Measurements from ENCODE around the gene TBX6. TPM values are rescaled to one million over a fixed set of nuclear protein-coding genes. Genes with fewer than 3 reads are reported as not detected.
A peak's percentile ranks its signal among the peaks of the same experiment; 100 is the strongest.

Gene TBX6
- total and polyA plus RNA-seq, 10 of the 15 experiments (the other 5 are each of a cell fraction or from before 2014, with no cell fraction given): 0.08 to 0.90 (median 0.31) TPM; not detected in 2

GRCh38 chr16:30063893-30064728 lies 27.6 kb downstream of the TBX6 start (continued):
- TF ChIP-seq IKZF2 (IDR thresholded peaks at IDR 0.05) (peak; percentile 31 to 32; a peak in 1 of 4 replicates), ZNF217 (IDR thresholded peaks at IDR 0.05) (no peak), NRF1 (conservative IDR thresholded peaks at IDR 0.05; ENCODE audit: low read depth, low read length) (no peak), RAD51 (IDR thresholded peaks at IDR 0.05) (peak; percentile 94), CBX5 (IDR thresholded peaks at IDR 0.05; ENCODE audit: low read depth) (no peak), RUNX3 (IDR thresholded peaks at IDR 0.05; ENCODE audit: low read length) (peak; percentile 74), SIX5 (IDR thresholded peaks at IDR 0.05; ENCODE audit: low read depth, low read length, severe bottlenecking) (no peak), NFYB (IDR thresholded peaks at IDR 0.05; ENCODE audit: insufficient read depth, low read depth, low read length) (no peak), NFIC (IDR thresholded peaks at IDR 0.05; ENCODE audit: low read depth, low read length) (no peak), CTCF (IDR thresholded peaks at IDR 0.05 in 2 of 3, conservative IDR thresholded peaks at IDR 0.05 in 1 of 3; ENCODE audit: control insufficient read depth in 2 of 3, extremely low read depth in 1 of 3, insufficient read depth in 1 of 3, low read depth in 3 of 3, low read length in 3 of 3) (peak; percentile 35 to 68 (median 38); a peak in 5 of 6 replicates), NFXL1 (IDR thresholded peaks at IDR 0.05; ENCODE audit: borderline replicate concordance) (peak; percentile 96), KDM1A (IDR thresholded peaks at IDR 0.05; ENCODE audit: borderline replicate concordance) (no peak), MEF2A (IDR thresholded peaks at IDR 0.05; ENCODE audit: insufficient read depth, low read depth, low read length) (no peak), POLR2AphosphoS5 (IDR thresholded peaks at IDR 0.05; ENCODE audit: low read length) (peak; percentile 81; the same call in 1 of the 2 replicates), ZNF384 (IDR thresholded peaks at IDR 0.05; ENCODE audit: borderline replicate concordance, low read depth, low read length) (no peak), ESRRA (IDR thresholded peaks at IDR 0.05; ENCODE audit: low read length) (no peak), BRCA1 (IDR thresholded peaks at IDR 0.05; ENCODE audit: low read depth, low read length) (no peak), SUZ12 (IDR thresholded peaks at IDR 0.05; ENCODE audit: unreplicated experiment) (no peak)
- TF ChIP-seq, protein P1, sequence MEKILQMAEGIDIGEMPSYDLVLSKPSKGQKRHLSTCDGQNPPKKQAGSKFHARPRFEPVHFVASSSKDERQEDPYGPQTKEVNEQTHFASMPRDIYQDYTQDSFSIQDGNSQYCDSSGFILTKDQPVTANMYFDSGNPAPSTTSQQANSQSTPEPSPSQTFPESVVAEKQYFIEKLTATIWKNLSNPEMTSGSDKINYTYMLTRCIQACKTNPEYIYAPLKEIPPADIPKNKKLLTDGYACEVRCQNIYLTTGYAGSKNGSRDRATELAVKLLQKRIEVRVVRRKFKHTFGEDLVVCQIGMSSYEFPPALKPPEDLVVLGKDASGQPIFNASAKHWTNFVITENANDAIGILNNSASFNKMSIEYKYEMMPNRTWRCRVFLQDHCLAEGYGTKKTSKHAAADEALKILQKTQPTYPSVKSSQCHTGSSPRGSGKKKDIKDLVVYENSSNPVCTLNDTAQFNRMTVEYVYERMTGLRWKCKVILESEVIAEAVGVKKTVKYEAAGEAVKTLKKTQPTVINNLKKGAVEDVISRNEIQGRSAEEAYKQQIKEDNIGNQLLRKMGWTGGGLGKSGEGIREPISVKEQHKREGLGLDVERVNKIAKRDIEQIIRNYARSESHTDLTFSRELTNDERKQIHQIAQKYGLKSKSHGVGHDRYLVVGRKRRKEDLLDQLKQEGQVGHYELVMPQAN (conservative IDR thresholded peaks at IDR 0.05): 0 out of 2 replicates have a peak, but pooled peaks have one; percentile 70
- TF ChIP-seq, protein P2, sequence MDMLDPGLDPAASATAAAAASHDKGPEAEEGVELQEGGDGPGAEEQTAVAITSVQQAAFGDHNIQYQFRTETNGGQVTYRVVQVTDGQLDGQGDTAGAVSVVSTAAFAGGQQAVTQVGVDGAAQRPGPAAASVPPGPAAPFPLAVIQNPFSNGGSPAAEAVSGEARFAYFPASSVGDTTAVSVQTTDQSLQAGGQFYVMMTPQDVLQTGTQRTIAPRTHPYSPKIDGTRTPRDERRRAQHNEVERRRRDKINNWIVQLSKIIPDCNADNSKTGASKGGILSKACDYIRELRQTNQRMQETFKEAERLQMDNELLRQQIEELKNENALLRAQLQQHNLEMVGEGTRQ (IDR thresholded peaks at IDR 0.05; ENCODE audit: borderline replicate concordance, low read depth, low read length): peak; percentile 56
- TF ChIP-seq, protein P3, sequence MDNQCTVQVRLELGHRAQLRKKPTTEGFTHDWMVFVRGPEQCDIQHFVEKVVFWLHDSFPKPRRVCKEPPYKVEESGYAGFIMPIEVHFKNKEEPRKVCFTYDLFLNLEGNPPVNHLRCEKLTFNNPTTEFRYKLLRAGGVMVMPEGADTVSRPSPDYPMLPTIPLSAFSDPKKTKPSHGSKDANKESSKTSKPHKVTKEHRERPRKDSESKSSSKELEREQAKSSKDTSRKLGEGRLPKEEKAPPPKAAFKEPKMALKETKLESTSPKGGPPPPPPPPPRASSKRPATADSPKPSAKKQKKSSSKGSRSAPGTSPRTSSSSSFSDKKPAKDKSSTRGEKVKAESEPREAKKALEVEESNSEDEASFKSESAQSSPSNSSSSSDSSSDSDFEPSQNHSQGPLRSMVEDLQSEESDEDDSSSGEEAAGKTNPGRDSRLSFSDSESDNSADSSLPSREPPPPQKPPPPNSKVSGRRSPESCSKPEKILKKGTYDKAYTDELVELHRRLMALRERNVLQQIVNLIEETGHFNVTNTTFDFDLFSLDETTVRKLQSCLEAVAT (IDR thresholded peaks at IDR 0.05): peak; percentile 57; the same call in 1 of the 2 replicates
- TF ChIP-seq, protein P4, sequence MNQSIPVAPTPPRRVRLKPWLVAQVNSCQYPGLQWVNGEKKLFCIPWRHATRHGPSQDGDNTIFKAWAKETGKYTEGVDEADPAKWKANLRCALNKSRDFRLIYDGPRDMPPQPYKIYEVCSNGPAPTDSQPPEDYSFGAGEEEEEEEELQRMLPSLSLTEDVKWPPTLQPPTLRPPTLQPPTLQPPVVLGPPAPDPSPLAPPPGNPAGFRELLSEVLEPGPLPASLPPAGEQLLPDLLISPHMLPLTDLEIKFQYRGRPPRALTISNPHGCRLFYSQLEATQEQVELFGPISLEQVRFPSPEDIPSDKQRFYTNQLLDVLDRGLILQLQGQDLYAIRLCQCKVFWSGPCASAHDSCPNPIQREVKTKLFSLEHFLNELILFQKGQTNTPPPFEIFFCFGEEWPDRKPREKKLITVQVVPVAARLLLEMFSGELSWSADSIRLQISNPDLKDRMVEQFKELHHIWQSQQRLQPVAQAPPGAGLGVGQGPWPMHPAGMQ (IDR thresholded peaks at IDR 0.05; ENCODE audit: borderline replicate concordance): no peak

Measured in GM12878 (cell line).